ENCODE data around the gene TMEM163. TPM values are rescaled to one million over a fixed set of nuclear protein-coding genes. Genes with fewer than 3 reads are reported as not detected.

TMEM163 gene
- total RNA-seq, 1 donor = not detected

GRCh38 chr2:134466141-134466540 lies 252.7 kb downstream of the TMEM163 start:
- Histone ChIP-seq H3K4me1 (ENCODE audit: insufficient read depth, low read length) (no peaks in the 10 kb centered on the region), H2AFZ (ENCODE audit: low read length) (no peak overlapping the region), H3K79me2 (ENCODE audit: insufficient read depth, low read length) (no peaks in the 10 kb centered on the region), H3K4me3 (ENCODE audit: insufficient read depth, low read length) (no peak overlapping the region), H3K36me3 (ENCODE audit: insufficient read depth, low read length) (no peaks in the 10 kb centered on the region), H4K20me1 (ENCODE audit: insufficient read depth, low read length) (no peaks in the 10 kb centered on the region), H3K27me3 (ENCODE audit: insufficient read depth, low read length) (peaks cover 6% of the 10 kb centered on the region), H3K9me3 (ENCODE audit: low read depth, low read length) (no peaks in the 10 kb centered on the region), H3K4me2 (ENCODE audit: insufficient read depth, low read length) (no peak overlapping the region), H3K27ac (ENCODE audit: low read depth, low read length) (no peak overlapping the region)
- DNase-seq (ENCODE audit: insufficient read length, low spot score, missing footprints) = no peak
- no peak for TF ChIP-seq CTCF (IDR thresholded peaks at IDR 0.05; ENCODE audit: extremely low read depth, low read depth, low read length)

GRCh38 chr2:134465228-134466105 lies 253.3 kb downstream of the TMEM163 start:
- TF ChIP-seq CTCF (IDR thresholded peaks at IDR 0.05; ENCODE audit: extremely low read depth, low read depth, low read length) = no peak

GRCh38 chr2:134463699-134464022 lies 255.1 kb downstream of the TMEM163 start:
- no peak overlapping the region for H3K4me2 ChIP-seq (ENCODE audit: insufficient read depth, low read length)
- no peaks in the 10 kb centered on the region for H3K9me3 ChIP-seq (ENCODE audit: low read depth, low read length)
- no peaks in the 10 kb centered on the region for H3K4me1 ChIP-seq (ENCODE audit: insufficient read depth, low read length)
- peaks cover 8% of the 10 kb centered on the region for H3K27me3 ChIP-seq (ENCODE audit: insufficient read depth, low read length)
- no peak overlapping the region for H3K4me3 ChIP-seq (ENCODE audit: insufficient read depth, low read length)
- no peaks in the 10 kb centered on the region for H3K36me3 ChIP-seq (ENCODE audit: insufficient read depth, low read length)
- H3K79me2 ChIP-seq (ENCODE audit: insufficient read depth, low read length) = no peaks in the 10 kb centered on the region
- H2AFZ ChIP-seq (ENCODE audit: low read length) = no peak overlapping the region
- no peak overlapping the region for H3K27ac ChIP-seq (ENCODE audit: low read depth, low read length)
- no peaks in the 10 kb centered on the region for H4K20me1 ChIP-seq (ENCODE audit: insufficient read depth, low read length)
- DNase-seq (ENCODE audit: insufficient read length, low spot score, missing footprints) = no peak
- TF ChIP-seq CTCF (IDR thresholded peaks at IDR 0.05; ENCODE audit: extremely low read depth, low read depth, low read length) = no peak

More at GRCh38 chr2:134465228-134466105, 253.3 kb downstream of the TMEM163 start:
- Histone ChIP-seq H2AFZ (ENCODE audit: low read length) (no peak overlapping the region), H4K20me1 (ENCODE audit: insufficient read depth, low read length) (no peaks in the 10 kb centered on the region), H3K4me2 (ENCODE audit: insufficient read depth, low read length) (no peak overlapping the region), H3K79me2 (ENCODE audit: insufficient read depth, low read length) (no peaks in the 10 kb centered on the region), H3K36me3 (ENCODE audit: insufficient read depth, low read length) (no peaks in the 10 kb centered on the region), H3K4me3 (ENCODE audit: insufficient read depth, low read length) (no peak overlapping the region), H3K27me3 (ENCODE audit: insufficient read depth, low read length) (peaks cover 8% of the 10 kb centered on the region), H3K4me1 (ENCODE audit: insufficient read depth, low read length) (no peaks in the 10 kb centered on the region), H3K27ac (ENCODE audit: low read depth, low read length) (no peak overlapping the region), H3K9me3 (ENCODE audit: low read depth, low read length) (no peaks in the 10 kb centered on the region)
- no peak for DNase-seq (ENCODE audit: insufficient read length, low spot score, missing footprints)

GRCh38 chr2:134462791-134463698 lies 255.8 kb downstream of the TMEM163 start:
- Histone ChIP-seq H3K4me1 (ENCODE audit: insufficient read depth, low read length) (no peaks in the 10 kb centered on the region), H3K79me2 (ENCODE audit: insufficient read depth, low read length) (no peaks in the 10 kb centered on the region), H2AFZ (ENCODE audit: low read length) (no peak overlapping the region), H3K4me3 (ENCODE audit: insufficient read depth, low read length) (no peak overlapping the region), H4K20me1 (ENCODE audit: insufficient read depth, low read length) (no peaks in the 10 kb centered on the region), H3K9me3 (ENCODE audit: low read depth, low read length) (no peaks in the 10 kb centered on the region), H3K27ac (ENCODE audit: low read depth, low read length) (no peak overlapping the region), H3K4me2 (ENCODE audit: insufficient read depth, low read length) (no peak overlapping the region), H3K27me3 (ENCODE audit: insufficient read depth, low read length) (peaks cover 8% of the 10 kb centered on the region), H3K36me3 (ENCODE audit: insufficient read depth, low read length) (no peaks in the 10 kb centered on the region)
- TF ChIP-seq CTCF (IDR thresholded peaks at IDR 0.05; ENCODE audit: extremely low read depth, low read depth, low read length) = no peak
- no peak for DNase-seq (ENCODE audit: insufficient read length, low spot score, missing footprints)

Data from osteoblast (primary cell).